Neural cell (in vitro differentiated cells): ENCODE data around the gene PDE4D. TPM values are rescaled to one million over a fixed set of nuclear protein-coding genes. Genes with fewer than 3 reads are reported as not detected.

Source experiments
- H2AFZ ChIP-seq: fragments of 200-600, 300-800 bp; sonication (generic), shearing (Covaris generic); 2 replicates; pipeline ENCODE4 v1.6.0; 2014; ENCODE audit warnings: low read depth, mild to moderate bottlenecking, antibody characterized with exemption, low read length, moderate library complexity
- H3F3A ChIP-seq: fragments of 200-600 bp; shearing (Covaris generic); 2 replicates; pipeline ENCODE4 v1.6.1; 2016; ENCODE audit warnings: mild to moderate bottlenecking, moderate library complexity, mixed read lengths, antibody characterized with exemption, low read length; ENCODE audit not compliant: insufficient read depth, poor library complexity, severe bottlenecking
- H3K27ac ChIP-seq: fragments of 200-600, 300-800 bp; sonication (generic), shearing (Covaris generic); 2 replicates; pipeline ENCODE4 v1.5.1; 2014; ENCODE audit warnings: mild to moderate bottlenecking, low read length, moderate library complexity
- H3K27me3 ChIP-seq: fragments of 300-800, 200-600 bp; sonication (generic), shearing (Covaris generic); 2 replicates; pipeline ENCODE4 v1.6.0; 2014; ENCODE audit warnings: mild to moderate bottlenecking, low read depth, low read length, moderate library complexity; ENCODE audit not compliant: insufficient read depth
- H3K36me3 ChIP-seq: fragments of 300-800, 200-600 bp; sonication (generic), shearing (Covaris generic); 2 replicates; pipeline ENCODE4 v1.5.1; 2014; ENCODE audit warnings: mild to moderate bottlenecking, antibody characterized with exemption, low read length, moderate library complexity; ENCODE audit not compliant: insufficient read depth
- H3K4me2 ChIP-seq: fragments of 300-800, 200-600 bp; sonication (generic), shearing (Covaris generic); 2 replicates; pipeline ENCODE4 v1.6.0; 2014; ENCODE audit warnings: mild to moderate bottlenecking, low read length
- H3K4me3 ChIP-seq: fragments of 300-800, 200-600 bp; sonication (generic), shearing (Covaris generic); 2 replicates; pipeline ENCODE4 v1.5.1; 2014; ENCODE audit warnings: mild to moderate bottlenecking, low read length, moderate library complexity
- H3K79me2 ChIP-seq: fragments of 200-600 bp; shearing (Covaris generic); replicated peaks from 2 replicates; pipeline ENCODE4 v1.6.0; 2014; ENCODE audit warnings: mild to moderate bottlenecking, low read length, moderate library complexity; ENCODE audit not compliant: insufficient read depth
- H3K9ac ChIP-seq: fragments of 300-800, 200-600 bp; sonication (generic), shearing (Covaris generic); 2 replicates; pipeline ENCODE4 v1.6.1; 2016; ENCODE audit warnings: mild to moderate bottlenecking, low read length, mixed read lengths
- H3K9me2 ChIP-seq: fragments of 200-600 bp; shearing (Covaris generic); 2 replicates; pipeline ENCODE4 v1.6.1; 2016; ENCODE audit warnings: mild to moderate bottlenecking, low read length, mixed read lengths; ENCODE audit not compliant: insufficient read depth
- H3K9me3 ChIP-seq: fragments of 200-600, 300-800 bp; sonication (generic), shearing (Covaris generic); 2 replicates; pipeline ENCODE4 v1.6.1; 2016; ENCODE audit warnings: mild to moderate bottlenecking, mixed run types, low read length, moderate library complexity, mixed read lengths
- H4K20me1 ChIP-seq: fragments of 200-600 bp; shearing (Covaris generic); 2 replicates; pipeline ENCODE4 v1.6.1; 2016; ENCODE audit warnings: mild to moderate bottlenecking, mixed run types; ENCODE audit not compliant: insufficient read depth
- CTCF ChIP-seq: fragments of 450-650 bp; IDR thresholded peaks from 2 replicates; pipeline ENCODE4 v1.5.1; 2014; ENCODE audit warnings: antibody characterized with exemption, mild to moderate bottlenecking, moderate library complexity; ENCODE audit not compliant: poor library complexity, severe bottlenecking
- EP300 ChIP-seq: fragments of 450-650 bp; conservative IDR thresholded peaks from 2 replicates; pipeline ENCODE4 v1.6.1; 2014; ENCODE audit warnings: antibody characterized with exemption, mild to moderate bottlenecking, moderate library complexity; ENCODE audit not compliant: poor library complexity, severe bottlenecking
- EZH2 ChIP-seq: fragments of 200-600, 300-800 bp; shearing (Covaris generic), sonication (generic); IDR thresholded peaks from 2 replicates; pipeline ENCODE4 v1.6.1; 2014; ENCODE audit warnings: antibody characterized with exemption, low read length, borderline replicate concordance, mild to moderate bottlenecking; ENCODE audit not compliant: insufficient read depth, poor library complexity, severe bottlenecking
- POLR2AphosphoS5 ChIP-seq: IDR thresholded peaks from 2 replicates; pipeline ENCODE4 v1.6.1; 2012
- REST ChIP-seq: IDR thresholded peaks from 2 replicates; pipeline ENCODE4 v1.6.1; 2012; ENCODE audit warnings: borderline replicate concordance
- SMC3 ChIP-seq: fragments of 450-650 bp; conservative IDR thresholded peaks from 2 replicates; pipeline ENCODE4 v1.6.1; 2014; ENCODE audit warnings: antibody characterized with exemption, mild to moderate bottlenecking, moderate library complexity; ENCODE audit not compliant: poor library complexity
- TAF1 ChIP-seq: IDR thresholded peaks from 2 replicates; pipeline ENCODE4 v1.6.1; 2012; ENCODE audit warnings: low read depth
- polyA plus RNA-seq: library from polyadenylated mRNA; depleted of rRNA; stranded (reverse); fragments of >200 nt; gene quantifications from 2 replicates; pipeline ENCODE4 v1.2.3, GENCODE V29; 2014

PDE4D gene
- polyA plus RNA-seq, 1 donor from 2014 or later = 42.8 TPM

GRCh38 chr5:59062986-59063683 is 830.4 kb downstream of the PDE4D start:
- TF ChIP-seq POLR2AphosphoS5 (no peak), SMC3 (no peak), EP300 (no peak), REST (no peak), TAF1 (no peak), EZH2 (no peak), CTCF (no peak)
- Histone ChIP-seq H3K4me3 (no peak overlapping the region), H3F3A (no peaks in the 10 kb centered on the region), H3K27ac (no peak overlapping the region), H3K9ac (no peak overlapping the region), H3K9me2 (no peaks in the 10 kb centered on the region), H3K4me2 (no peak overlapping the region), H3K36me3 (no peaks in the 10 kb centered on the region), H3K9me3 (no peaks in the 10 kb centered on the region), H4K20me1 (no peaks in the 10 kb centered on the region), H2AFZ (no peak overlapping the region), H3K27me3 (no peaks in the 10 kb centered on the region), H3K79me2 (no peaks in the 10 kb centered on the region)

GRCh38 chr5:59061377-59061776 is 832.1 kb downstream of the PDE4D start:
- TF ChIP-seq EP300 (peak; percentile 67), TAF1 (no peak)
- Histone ChIP-seq H3K27ac (no peak overlapping the region), H3K36me3 (no peaks in the 10 kb centered on the region), H3F3A (no peaks in the 10 kb centered on the region), H2AFZ (no peak overlapping the region), H3K9me2 (no peaks in the 10 kb centered on the region), H3K27me3 (no peaks in the 10 kb centered on the region), H3K4me2 (no peak overlapping the region), H3K79me2 (no peaks in the 10 kb centered on the region), H3K9me3 (no peaks in the 10 kb centered on the region), H3K9ac (no peak overlapping the region), H4K20me1 (no peaks in the 10 kb centered on the region), H3K4me3 (no peak overlapping the region)
